ENCODE results near the gene STAB1.
A peak's percentile ranks its signal among the peaks of the same experiment; 100 is the strongest.

STAB1 gene

GRCh38 chr3:52484680-52485461 lies 10.3 kb upstream of the STAB1 start:
- DNase-seq: no peak

GRCh38 chr3:52487050-52487787 lies 7.9 kb upstream of the STAB1 start:
- no peak for DNase-seq

- DNase-seq: no peak
These were observed 7.1 kb upstream of the STAB1 start for GRCh38 chr3:52487788-52488691.

GRCh38 chr3:52488746-52489145 lies 6.4 kb upstream of the STAB1 start:
- DNase-seq: no peak

- no peak for DNase-seq
These were observed 5.7 kb upstream of the STAB1 start for GRCh38 chr3:52489453-52489852.

- no peak for DNase-seq
These were observed 4.9 kb upstream of the STAB1 start for GRCh38 chr3:52490035-52490938.

- DNase-seq: peak; percentile 28
These were observed 4.1 kb upstream of the STAB1 start for GRCh38 chr3:52490939-52491526.

GRCh38 chr3:52492059-52492458 lies 3.1 kb upstream of the STAB1 start:
- no peak for DNase-seq

- DNase-seq: no peak
These were observed 1.7 kb upstream of the STAB1 start for GRCh38 chr3:52493232-52494017.

- DNase-seq: no peak
These were observed 693 bp upstream of the STAB1 start for GRCh38 chr3:52494445-52494844.

- no peak for DNase-seq
These were observed 852 bp downstream of the STAB1 start for GRCh38 chr3:52495777-52496602.

- peak; percentile 77 for DNase-seq
These were observed 3.3 kb downstream of the STAB1 start for GRCh38 chr3:52498137-52499054.

- no peak for DNase-seq
These were observed 5.9 kb downstream of the STAB1 start for GRCh38 chr3:52501046-52501445.

GRCh38 chr3:52502001-52502400 lies 6.9 kb downstream of the STAB1 start:
- no peak for DNase-seq

GRCh38 chr3:52502808-52503350 lies 7.7 kb downstream of the STAB1 start:
- DNase-seq: no peak

- no peak for DNase-seq
These were observed 8.8 kb downstream of the STAB1 start for GRCh38 chr3:52503788-52504424.

- DNase-seq: no peak
These were observed 9.8 kb downstream of the STAB1 start for GRCh38 chr3:52504977-52505376.
